IMR-90 (cell line): Measurements from ENCODE around the gene ANKH.

Source experiments
- BHLHE40 ChIP-seq: fragments of 150-350 bp; IDR thresholded peaks from 2 replicates; pipeline ENCODE4 v1.6.1; 2016; ENCODE audit warnings: mild to moderate bottlenecking, low read depth, low read length
- CEBPB ChIP-seq: IDR thresholded peaks from 2 replicates; pipeline ENCODE4 v1.6.1; 2012; ENCODE audit warnings: low read depth, low read length, improper control_type of control experiment
- ELK1 ChIP-seq: fragments of 150-350 bp; IDR thresholded peaks from 2 replicates; pipeline ENCODE4 v1.6.1; 2016; ENCODE audit warnings: low read depth, mild to moderate bottlenecking, low read length, moderate library complexity, borderline replicate concordance
- FOS ChIP-seq: fragments of 150-350 bp; IDR thresholded peaks from 2 replicates; pipeline ENCODE4 v1.6.1; 2016; ENCODE audit warnings: low read depth, low read length
- MAFK ChIP-seq: IDR thresholded peaks from 2 replicates; pipeline ENCODE4 v1.6.1; 2012; ENCODE audit warnings: low read depth, low read length, improper control_type of control experiment
- NFE2L2 ChIP-seq: fragments of 150-350 bp; IDR thresholded peaks from 2 replicates; pipeline ENCODE4 v1.6.1; 2016; ENCODE audit warnings: low read depth, mild to moderate bottlenecking, low read length
- POLR2A ChIP-seq: IDR thresholded peaks from 2 replicates; pipeline ENCODE4 v1.6.1; 2012; ENCODE audit warnings: mild to moderate bottlenecking, low read depth, low read length
- RAD21 ChIP-seq: IDR thresholded peaks from 2 replicates; pipeline ENCODE4 v1.6.1; 2012; ENCODE audit warnings: low read length, improper control_type of control experiment
- RFX5 ChIP-seq: IDR thresholded peaks from 2 replicates; pipeline ENCODE4 v1.8.0; 2012; ENCODE audit warnings: low read depth, mild to moderate bottlenecking, low read length, moderate library complexity
- USF2 ChIP-seq: fragments of 150-350 bp; IDR thresholded peaks from 2 replicates; pipeline ENCODE4 v1.6.1; 2017; ENCODE audit warnings: mild to moderate bottlenecking, antibody characterized with exemption, low read length, low read depth
- TF ChIP-seq, protein P1 (sequence below): conservative IDR thresholded peaks from 2 replicates; pipeline ENCODE4 v1.5.1; 2012; ENCODE audit warnings: mild to moderate bottlenecking, low read depth, low read length, improper control_type of control experiment

DNA sequence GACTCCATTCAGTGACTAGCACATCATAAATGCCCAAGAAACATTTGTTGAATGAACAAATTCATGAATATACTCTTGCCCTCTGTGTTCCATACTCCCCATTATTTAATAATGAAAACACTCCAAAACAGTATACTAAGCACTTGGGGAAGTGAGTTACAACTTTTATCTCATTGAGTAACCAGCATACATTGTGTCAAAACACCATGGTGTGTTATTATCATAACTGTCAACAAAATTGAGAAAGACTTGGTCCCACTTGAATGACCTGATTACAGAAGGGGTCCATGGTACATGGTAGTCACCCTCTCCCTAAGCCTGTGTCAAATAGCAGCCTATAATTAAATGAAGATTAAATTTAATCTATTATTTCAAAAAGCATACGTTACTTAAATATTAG, 16.2 kb downstream of the ANKH start:
- TF ChIP-seq, protein P1, sequence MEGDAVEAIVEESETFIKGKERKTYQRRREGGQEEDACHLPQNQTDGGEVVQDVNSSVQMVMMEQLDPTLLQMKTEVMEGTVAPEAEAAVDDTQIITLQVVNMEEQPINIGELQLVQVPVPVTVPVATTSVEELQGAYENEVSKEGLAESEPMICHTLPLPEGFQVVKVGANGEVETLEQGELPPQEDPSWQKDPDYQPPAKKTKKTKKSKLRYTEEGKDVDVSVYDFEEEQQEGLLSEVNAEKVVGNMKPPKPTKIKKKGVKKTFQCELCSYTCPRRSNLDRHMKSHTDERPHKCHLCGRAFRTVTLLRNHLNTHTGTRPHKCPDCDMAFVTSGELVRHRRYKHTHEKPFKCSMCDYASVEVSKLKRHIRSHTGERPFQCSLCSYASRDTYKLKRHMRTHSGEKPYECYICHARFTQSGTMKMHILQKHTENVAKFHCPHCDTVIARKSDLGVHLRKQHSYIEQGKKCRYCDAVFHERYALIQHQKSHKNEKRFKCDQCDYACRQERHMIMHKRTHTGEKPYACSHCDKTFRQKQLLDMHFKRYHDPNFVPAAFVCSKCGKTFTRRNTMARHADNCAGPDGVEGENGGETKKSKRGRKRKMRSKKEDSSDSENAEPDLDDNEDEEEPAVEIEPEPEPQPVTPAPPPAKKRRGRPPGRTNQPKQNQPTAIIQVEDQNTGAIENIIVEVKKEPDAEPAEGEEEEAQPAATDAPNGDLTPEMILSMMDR: no peak
- TF ChIP-seq FOS (no peak), ELK1 (no peak), BHLHE40 (no peak), RAD21 (no peak), POLR2A (no peak), RFX5 (no peak), USF2 (no peak), CEBPB (no peak), NFE2L2 (no peak), MAFK (no peak)
